NCI-H2107 treated with DMSO at 0.1 percent for 48 hours (cell line): ENCODE results near the gene GFY.

Source experiments
- DNase-seq: peaks from one replicate; lab custom pipeline; 2025; ENCODE audit not compliant: unreplicated experiment; lab: John Stamatoyannopoulos, UW

The GFY gene

DNA sequence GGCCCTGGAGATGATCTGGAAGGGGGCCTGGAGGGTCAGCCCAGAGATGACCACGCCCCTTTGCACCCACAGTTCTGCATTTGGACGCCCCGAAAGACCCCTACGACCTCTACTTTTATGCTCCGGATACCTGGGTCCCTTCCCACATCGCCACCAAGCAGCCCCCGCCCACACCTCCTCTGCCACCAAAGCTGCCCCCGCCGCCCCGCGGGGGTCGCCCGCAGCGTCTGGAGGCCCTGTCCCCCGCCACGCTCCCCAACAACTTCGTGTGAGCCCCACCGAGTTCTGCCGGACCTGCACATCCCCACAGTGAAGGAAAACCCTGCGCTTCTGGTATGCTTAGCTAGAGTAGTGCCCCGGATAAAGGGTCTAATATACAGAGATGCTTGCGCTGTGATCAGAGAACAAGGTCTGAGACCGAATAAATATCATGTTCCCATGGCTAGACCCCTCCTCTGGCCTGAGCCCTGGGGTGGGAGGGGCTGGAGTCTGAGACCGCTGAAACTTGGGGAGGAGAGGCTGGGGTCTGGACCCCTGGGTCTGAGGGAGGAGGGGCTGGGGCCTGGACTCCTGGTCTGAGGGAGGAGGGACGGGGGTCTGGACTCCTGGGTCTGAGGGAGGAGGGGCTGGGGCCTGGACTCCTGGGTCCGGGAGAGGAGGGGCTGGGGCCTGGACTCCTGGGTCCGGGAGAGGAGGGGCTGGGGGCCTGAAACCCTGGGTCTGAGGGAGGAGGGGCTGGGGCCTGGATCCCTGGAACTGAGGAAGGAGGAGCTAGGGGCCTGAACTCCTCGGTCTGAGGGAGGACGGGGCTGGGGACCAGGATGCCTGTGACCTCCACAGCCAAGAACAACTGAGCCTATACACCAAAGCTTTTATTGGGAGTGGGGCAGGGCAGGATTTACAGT lies 3.6 kb downstream of the GFY start:
- no peak for DNase-seq

DNA sequence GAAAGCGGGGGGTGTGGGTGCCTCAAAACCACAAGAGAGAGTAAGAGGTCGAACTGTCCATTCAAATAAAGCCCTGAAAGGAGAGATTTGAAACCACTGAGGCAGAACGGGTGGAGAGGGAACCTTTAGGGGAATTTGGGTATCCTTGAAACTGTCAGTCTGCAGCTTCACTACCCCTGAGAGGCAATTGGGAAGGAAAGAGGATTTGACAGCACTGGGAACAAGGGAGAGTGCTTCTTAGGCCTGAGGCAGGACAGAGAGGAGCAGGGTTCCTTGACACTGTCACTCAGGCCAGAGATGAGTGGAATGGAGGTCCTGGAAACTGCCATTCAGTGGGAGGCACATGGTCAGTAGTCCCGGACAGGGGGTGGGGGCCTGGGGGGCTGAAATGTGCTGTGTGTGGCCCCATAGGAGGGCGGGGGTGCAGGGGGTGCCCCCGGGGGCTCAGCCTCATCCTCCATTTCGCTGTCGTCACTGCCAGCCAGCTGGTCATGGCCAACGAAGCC lies 5.0 kb downstream of the GFY start:
- peak; percentile 23 for DNase-seq

DNA sequence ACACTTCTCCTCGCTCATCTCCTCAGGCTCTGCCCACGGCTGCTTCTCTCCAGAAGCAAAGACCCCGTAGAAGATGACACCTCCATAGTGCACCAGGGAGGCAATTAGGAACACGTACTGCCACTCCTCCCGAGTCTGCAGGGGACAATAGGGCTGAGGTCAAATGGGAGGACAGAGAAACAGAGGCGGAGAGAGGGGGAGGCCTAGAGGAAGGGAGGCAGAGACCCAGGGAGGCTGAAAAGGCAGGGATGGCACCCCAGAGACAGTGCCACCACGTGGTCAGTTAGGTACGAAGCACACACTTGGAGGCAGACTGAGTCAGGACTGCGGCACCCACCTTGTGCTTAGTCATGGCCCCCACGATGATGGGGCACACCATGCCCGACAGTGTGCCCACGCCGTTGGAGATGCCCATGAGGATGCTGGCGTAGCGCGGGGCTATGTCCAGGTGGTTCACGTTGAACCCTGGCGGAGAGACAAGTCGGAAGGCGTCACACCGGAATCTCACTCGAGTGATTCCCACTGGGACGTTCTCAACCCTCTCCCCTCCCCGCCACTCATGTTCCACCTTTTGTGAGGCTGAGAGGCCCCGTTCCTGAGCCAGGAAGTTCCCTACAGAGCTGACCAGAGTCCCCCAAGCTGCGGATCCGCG lies 5.6 kb downstream of the GFY start:
- DNase-seq, result no peak

DNA sequence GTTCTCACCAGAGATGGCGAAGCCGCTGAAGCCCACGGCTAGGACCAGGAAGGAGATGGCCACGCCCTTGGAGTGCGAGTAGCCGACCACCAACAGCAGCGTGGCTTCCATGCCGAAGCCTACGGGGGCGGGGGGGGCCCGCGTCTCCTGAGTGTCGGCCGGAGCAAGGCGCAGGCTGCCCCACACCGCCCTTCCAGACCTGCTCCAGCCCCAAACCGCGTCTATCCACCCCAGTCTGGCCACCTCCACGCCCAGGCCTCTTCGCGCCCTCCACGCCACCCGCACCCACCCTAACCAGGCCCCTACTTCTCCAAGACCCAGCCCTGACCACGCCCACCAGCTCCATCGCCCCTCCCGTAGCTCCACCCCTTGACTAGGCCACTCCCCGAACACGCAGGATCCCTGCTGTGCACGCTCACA lies 6.2 kb downstream of the GFY start:
- DNase-seq, result no peak

DNA sequence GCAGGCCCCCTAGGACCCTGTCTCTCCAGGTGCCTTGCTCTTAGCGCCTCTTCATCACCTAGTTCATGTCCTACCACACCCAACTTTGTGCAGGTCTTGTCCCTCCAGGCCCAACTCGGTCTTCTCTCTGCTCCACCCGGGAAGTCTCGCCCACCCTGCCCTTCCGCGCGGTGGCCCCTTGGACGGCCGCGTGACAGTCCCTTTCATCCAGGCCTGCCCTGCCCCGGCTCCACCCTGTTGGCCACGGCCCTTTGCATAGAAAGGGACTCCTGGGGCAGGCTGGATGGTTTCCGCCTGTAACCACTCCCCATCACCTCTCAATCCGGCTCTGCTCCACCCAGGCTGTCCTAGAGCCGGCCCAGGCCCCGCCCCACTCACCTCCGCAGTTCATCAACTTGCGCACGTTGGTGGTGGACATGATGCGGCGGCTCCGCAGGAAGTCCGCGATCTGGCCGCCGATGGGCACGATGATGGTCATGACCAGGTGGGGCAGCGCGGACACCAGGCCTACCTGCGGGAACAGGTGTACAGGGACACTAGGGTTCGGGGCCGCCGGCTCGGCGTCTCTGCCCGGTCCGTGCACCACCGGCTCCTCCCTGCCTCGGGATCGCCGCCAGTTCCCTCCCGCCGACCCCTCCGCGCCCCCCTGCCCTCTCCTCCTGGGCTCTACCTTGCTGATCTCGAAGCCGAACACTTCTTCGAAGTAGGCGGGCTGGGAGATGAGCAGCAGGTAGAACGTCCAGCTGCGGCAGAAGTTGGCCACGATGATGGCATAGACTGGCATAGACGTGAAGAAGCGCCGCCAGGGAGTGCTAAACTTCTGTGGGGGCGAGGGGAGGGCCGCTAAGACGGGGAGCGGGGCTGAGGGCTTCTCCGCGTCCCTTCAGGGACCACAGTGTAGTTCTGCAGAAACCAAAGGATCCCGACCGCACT lies 7.2 kb downstream of the GFY start:
- no peak for DNase-seq

DNA sequence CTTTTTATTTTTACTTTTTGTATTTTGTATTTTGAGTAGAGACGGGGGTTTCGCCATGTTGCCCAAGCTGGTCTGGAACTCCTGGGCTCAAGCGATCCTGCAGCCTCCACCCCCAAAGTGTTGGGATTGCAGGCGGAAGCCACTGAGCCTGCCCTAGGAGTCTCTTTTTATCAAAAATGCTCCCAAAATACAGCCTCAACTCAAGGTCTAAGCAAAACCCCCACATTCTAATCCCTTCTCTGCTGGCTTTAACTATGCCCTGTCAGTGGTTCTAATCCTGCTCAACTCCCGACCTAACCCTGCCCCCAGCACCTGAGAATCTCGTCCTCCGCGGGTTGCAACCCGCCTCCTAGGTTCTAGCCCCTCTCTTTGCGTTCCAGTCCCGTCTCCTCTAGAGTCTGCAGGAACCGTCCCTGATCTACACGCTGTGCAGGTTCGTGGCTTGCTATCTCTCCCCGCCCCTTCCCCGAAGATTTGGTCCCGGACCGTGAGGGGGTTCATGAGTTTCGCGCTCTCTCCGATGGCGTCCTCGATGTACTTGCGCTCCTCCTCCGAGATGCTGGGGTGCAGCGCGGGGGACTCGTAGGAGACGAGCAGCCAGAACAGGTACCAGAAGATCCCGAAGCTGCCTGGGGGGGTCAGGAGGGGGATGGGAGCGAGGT lies 8.2 kb downstream of the GFY start:
- no peak for DNase-seq

DNA sequence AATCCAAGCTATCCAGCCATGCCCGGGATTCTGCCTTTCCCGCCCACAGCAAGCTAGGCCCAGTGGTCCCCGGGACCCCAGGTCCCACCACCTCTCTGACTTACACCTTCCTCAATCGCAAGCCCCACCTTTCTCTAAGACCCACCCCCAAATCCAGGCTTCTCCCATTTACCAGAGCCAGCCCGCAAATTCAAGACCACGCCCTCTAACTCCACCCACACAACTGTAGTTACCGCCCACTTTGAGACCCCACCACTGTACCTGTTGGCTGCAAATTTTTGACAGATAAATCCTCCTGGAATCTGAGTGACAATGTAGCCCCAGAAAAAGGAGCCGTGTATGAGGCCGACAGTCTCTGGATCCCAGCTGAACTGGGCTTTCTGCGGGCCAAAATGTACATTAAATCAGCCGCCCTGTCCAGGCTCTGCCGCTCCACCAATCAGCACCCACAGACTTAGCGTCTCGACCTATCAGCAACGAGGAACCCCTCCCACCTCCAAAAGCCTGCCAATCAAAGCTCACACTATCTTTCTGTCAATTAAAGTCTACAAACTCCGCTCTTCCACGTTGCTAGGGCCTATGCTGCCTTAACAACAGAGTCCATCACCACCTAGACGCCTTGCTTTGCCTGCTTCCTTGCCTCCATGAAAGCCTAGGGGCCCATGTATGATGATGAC lies 9.9 kb downstream of the GFY start:
- no peak for DNase-seq

DNA sequence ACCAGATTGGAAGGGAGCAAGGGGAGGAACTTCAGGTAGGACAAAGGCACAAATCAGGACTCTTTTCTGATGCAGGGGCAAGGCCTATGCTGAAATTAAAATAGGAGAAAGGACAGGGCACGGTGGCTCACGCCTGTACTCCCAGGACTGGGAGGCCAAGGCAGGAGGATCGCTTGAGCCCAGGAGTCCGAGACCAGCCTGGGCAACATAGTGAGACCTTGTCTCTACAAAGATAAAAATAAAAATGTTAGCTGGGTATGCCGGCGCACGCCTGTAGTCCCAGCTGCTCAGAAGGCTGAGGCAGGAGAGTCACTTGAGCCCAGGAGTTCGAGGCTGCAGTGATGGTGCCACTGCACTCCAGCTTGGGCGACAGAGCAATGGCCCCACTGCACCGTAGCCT lies 10.5 kb downstream of the GFY start:
- DNase-seq, result no peak

DNA sequence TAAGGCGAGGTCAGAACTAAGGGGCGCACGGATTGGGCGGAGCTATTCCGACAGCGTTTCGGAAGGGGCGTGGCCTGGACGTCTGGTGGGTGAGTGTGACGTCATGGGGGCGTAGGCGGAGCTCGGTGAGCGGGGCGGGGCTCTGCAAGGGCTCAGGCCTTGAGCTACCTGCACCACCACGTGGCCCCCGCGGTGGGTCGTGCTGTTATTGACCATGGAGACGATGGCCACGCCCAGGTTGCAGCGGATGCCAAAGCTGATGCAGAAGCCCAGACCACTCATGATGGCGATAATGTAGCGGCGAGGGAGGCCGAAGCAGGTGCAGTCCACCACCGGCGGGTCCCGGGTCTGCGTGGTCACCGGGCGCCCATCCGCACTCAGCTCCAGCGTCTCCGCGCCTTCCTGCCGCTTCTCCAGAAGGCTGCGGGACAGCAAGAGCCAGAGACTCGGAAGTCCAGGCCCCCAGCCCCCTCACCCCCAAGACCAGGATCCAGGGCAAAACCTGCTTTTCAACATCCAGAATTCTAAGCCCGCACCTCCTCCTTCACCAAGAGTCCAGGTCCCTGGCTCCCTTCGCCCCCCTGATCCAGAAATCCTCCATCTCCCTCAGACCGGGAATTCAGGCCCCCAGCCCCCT lies 11.3 kb downstream of the GFY start:
- no peak for DNase-seq

DNA sequence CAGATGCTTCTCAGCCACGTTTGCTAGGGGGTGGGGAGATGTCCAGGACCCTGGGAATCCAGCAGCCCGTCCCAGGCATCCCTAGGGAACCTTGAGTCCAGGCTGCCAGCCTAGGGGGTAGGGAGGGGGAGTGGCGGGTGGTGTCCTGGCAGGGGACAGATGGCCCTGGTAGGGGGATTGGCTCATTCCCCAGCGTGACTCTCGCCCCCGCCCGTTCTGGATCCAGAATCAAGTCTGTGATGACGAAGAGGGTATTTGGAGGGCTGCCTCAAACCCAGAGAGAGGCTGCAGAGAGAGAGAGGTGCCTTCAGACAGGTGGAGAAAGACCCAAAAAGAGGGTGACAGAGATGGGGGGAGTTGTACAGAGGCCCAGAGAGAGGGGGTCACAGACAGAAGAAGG lies 12.0 kb downstream of the GFY start:
- DNase-seq, result no peak

DNA sequence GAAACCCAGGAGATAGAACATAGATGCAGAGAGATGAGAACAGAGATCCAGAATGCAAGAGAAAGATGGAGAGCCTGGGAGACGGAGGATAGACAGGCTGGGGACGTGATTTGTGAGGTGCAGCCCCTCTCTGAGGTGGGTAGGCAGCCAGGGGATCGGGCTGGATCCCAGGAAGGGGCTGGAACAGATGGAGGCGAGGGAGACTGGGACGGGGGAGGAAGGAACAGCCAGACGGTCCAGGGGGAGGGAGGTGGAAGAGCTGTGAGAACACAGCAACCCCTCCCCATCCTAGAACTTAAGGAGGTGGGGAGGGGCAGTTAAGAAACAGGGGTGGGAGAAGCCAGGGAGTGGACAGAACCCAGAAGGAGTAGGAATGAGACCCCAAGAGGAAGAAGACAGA lies 13.1 kb downstream of the GFY start:
- DNase-seq, result no peak

DNA sequence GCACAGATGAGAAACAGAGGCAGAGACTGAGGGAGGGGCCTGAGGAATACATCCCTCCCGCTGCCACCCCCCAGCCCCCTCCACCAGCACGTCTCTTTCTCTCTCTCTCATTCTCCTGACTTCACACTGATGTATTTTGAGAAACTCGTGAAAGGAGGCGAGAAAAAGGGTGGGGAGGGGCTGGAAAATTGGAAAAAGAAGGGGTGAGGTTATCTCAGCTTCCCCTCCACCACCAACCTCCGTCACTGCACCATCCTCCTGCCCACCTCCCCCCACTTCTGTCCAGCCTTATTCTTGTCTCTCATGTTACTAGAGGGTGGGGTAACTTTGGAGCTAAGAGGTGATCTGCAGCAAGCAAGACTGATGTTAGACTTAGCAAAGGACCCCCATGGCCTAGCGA lies 14.6 kb downstream of the GFY start:
- no peak for DNase-seq

DNA sequence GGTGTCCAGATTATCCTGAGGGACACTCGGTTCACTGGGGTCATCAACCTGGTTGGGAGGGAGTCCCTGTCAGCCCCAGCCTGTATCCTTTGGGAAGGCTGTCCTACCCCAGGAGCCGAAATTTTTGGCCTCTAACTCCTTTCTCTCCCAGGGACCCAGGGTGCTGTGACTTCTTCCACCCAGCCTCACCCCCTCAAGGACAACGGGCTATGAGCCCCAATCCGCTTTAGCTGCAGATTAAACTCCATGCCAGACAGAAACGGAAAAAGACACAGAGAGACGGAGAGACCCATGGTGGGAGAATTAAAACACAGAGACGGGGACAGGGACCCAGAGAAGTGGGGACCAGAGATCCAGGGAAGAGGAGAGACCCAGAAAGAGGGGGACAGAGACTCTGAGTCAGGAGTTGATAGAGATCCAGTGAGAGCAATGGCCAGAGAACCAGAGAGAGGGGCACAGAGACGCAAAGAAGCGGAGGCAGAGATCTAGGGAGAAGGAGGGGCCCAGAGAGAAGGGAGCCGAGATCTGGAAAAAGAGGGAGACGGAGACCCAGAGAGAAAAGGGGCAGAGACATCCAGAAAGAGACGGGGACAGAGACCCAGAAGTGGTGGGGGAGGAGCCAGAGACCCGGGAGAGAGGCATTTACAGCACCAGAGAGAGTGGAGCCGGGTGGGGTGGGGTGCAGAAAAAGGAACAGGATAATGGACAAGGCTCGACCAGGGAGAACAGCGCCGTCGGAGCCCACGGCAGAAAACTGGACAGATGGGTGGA lies 15.4 kb downstream of the GFY start:
- no peak for DNase-seq

DNA sequence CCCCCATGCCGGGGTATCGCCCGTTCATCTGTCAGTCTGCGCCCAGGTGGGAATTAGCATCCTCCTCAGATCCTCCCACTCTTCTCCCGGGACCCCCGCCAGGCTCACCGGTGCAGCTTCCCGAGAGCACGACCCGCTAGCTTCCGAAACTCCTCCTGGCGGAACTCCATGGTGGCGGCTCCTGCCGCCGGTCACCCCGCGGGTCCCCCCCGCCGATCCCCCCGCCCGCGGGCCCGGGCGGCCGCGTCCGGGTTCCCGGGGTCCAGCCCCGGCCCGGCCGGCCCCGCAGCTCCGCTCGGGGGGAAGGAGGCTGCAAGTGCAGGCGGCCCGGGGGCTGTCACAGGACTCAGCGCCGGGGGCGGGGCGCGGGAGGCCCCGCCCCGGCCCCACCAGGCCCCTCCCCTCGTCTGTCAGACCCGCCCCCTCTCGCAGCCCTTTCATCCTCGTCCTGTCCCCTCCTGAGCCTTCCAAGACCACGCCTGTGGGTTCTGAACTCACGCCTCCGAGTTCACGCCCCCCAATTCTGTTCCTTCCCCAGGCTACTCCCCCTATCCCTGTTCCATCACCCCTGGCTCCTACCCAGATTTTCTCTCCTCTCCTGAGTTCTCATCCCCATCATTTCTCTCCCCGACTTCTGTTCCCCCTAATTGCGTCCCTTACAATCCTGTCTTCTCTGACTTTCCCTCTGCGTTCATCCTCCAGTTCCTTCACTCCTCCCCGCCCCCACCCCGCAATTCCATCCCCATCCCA lies 16.2 kb downstream of the GFY start, which contains the start of gene SLC17A7:
Gene SLC17A7 (minus strand): TSS at position 318 of the 750 bp plus-strand sequence. CDS start 148 bp downstream, at position 170.
- DNase-seq, result no peak

DNA sequence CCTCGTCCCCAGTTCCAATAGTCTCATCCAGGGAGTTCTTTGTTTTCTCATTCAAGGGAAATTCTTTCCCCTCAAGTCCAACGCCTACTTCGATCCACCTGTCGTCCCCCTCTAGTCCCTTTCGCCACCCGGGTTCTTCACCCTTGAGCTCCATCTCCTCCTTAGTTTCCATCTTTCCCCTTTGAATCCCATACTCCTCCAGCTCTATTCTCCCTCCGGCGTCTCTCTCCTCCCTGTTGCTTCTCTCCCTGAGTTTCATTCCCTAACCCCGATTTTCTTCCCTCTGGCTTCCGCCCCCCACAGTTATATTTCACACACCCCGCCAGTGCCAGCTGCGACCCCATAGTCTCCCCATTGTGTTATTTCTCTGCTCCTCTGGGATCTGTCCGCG lies 16.8 kb downstream of the GFY start:
- DNase-seq, result no peak

DNA sequence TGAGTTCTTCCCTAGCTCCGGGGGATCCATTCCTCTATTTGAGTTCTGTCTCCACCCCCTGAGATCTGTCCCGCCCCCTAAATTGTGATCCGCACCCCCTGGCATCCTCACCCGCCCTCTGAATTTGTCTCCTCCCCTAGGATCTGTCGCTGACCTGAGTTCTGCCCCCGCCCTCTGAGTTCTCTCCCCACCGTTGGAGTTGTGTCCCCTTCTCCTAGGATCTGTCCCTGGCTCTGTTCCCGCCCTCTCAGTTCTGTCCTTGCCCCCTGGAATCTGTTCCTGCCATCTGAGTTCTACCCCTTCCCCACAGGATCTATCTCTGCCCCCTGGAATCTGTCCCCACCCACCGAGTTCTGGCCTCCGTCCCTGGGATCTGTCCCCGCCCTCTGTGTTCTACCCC lies 17.2 kb downstream of the GFY start:
- no peak for DNase-seq

DNA sequence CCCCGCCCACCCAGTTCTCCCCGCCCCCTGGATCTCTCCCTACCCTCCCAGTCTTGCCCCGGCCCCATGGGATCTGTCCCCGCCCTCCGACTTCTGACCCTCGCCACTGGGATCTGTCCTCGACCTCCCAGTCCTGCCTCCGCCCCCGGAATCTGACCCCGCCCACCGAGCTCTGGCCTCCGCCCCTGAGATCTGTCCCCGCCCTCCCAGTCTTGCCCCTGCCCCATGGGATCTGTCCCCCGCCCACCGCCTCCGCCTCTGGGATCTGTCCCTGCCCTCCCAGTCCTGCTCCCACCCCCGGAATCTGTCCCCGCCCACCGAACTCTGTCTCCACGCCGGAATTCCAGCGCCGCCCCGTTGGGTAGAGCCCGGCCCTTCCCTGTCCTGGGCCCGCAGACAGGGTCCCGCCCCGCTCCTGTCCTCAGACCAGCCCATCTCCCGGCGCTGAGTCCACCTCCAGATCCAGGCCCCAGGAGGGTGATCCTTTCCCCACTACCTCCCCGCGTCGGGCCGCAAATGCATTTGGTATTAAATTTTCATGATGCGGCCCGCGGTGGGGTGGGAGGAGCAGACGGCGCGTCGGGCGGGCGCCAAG lies 17.7 kb downstream of the GFY start:
- DNase-seq, result no peak
